SW480 (cell line): ENCODE measurements around the gene NKD1.

Experiments
- DNase-seq: peaks from one replicate; pipeline ENCODE4 v3.0.0-alpha.2; 2016; ENCODE audit warnings: low spot score

NKD1 gene

DNA sequence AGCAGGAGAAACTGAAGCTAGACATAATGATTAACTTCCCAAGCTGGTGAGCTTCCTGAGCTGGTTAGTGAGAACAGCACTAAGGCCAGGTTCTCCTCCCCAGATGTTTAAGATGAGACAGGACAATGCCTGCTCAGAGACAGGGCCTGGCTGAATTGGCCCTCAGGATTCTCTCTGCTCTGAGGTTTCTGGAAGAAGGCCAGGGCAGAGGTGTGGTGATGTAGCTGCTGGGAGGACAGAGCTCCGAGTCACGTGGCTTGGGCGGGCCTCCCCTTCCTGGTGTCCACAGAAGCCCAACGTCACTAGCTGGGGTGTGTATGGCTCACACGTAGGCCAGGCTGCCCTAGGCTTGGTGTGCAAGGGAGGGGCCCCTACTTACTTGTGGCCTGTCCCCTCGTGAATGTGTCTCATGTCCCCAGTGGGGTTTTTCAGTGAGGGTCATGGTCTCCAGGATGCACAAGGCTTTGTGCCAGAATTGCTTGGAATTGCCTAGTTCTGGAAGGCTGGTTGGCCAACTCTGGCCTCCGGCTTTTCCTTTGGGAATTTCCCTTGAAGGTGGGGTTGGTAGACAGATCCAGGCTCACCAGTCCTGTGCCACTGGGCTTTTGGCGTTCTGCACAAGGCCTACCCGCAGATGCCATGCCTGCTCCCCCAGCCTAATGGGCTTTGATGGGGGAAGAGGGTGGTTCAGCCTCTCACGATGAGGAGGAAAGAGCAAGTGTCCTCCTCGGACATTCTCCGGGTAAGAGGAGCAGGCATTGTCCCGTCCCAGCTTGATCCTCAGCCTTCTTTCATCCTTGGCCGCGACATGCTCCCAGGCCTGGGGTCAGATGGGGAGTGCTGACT, 148.6 kb downstream of the NKD1 start:
- peak; percentile 85 for DNase-seq

DNA sequence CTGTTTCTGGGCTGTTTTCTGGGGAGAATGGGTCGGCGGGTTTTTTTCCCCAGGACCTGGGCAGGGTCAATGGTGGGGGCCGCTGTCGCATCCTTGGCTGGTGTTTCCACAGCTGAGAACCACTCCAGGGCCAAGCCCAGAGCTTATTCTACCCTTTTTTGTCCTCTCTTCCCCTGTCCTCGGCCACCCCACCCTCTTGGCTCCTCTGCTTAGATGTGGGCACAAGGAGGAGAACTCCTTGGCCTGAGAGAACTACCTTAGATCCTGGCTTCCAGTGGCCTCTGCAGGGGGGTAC, 149.2 kb downstream of the NKD1 start:
- no peak for DNase-seq

DNA sequence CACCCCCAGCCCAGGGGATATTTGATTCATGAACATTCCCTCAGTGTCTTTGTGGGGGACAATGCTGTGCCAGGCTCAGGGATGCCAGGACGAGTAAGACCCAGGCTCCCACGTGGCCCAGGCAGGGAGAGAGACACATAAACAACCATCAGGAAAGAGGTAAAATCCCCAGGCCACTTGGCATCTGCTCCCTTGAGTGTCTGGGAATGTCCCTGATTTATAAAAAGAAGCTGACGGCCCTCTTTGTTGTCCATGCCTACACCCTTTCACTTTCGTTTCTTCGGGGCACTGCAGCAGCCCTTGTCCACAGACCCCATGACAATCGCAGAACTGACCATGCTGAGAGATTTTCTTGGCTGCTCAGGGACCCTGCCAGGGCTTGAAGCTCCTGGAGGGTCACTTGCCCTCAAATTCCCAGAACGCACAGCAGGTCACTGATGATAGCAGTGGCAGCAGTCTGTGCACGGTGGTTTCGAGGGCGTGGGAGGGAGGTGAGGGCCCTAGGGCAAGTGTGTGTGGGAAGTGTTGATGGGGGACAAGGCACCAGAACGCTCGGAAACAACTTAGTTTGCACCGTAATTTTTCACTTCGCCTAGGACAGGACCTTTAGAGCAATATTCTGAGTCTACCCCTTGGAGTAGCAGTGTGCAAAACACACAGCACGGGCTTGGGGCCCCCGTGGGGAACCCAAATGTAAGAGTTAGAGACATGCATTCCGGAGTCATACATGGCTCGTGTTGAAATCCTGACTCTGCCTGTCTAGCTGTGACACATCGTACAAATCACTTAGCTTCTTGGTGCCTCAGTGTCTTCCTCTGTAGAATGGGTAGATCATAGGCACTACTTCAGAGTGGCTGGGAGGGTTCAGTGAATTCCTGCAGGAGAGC, 149.9 kb downstream of the NKD1 start:
- peak; percentile 13 for DNase-seq
